Colonic mucosa (tissue), 4 donors: Measurements from ENCODE around the gene TANGO6. TPM values are rescaled to one million over a fixed set of nuclear protein-coding genes. Genes with fewer than 3 reads are reported as not detected.
A peak's percentile ranks its signal among the peaks of the same experiment; 100 is the strongest.

ENCODE experiments used
- DNase-seq: peaks from one replicate; pipeline ENCODE4 v3.0.0-alpha.2; 2020
- H3K27ac ChIP-seq: fragments of 200-600 bp; one replicate; pipeline ENCODE4 v1.8.0; 2021
- H3K27me3 ChIP-seq: fragments of 200-600 bp; one replicate; pipeline ENCODE4 v1.8.0; 2021
- H3K36me3 ChIP-seq: fragments of 200-600 bp; one replicate; pipeline ENCODE4 v1.8.0; 2021
- H3K4me1 ChIP-seq: fragments of 200-600 bp; one replicate; pipeline ENCODE4 v1.8.0; 2021; ENCODE audit warnings: mild to moderate bottlenecking
- H3K4me3 ChIP-seq: fragments of 200-600 bp; one replicate; pipeline ENCODE4 v1.8.0; 2021
- H3K9ac ChIP-seq, 2 donors: one replicate each; pipeline ENCODE4 v1.7.0; 2013; ENCODE audit warnings: control low read depth in 2 of 2, low read depth in 2 of 2, low read length in 2 of 2
- H3K9me3 ChIP-seq: fragments of 200-600 bp; one replicate; pipeline ENCODE4 v1.8.0; 2021
- intact Hi-C: fragments of 100-400 bp; cut with DNase I; formaldehyde crosslinking; loops from one replicate; pipeline ENCODE4 v1.14.1; 2022
- total RNA-seq, 2 donors: library from RNA; stranded (reverse); fragmentation: NEBNext Ultra II Directional in 1 of 2; extraction: Animal tissue kit (Norgen Biotek cat#: 25700) in 1 of 2; gene quantifications; one replicate each; pipeline ENCODE4 v1.2.1, GENCODE V29; 2021
- TF ChIP-seq, protein P1 (sequence below): fragments of 200-600 bp; IDR thresholded peaks from one replicate; pipeline ENCODE4 v1.8.0; 2022; ENCODE audit warnings: antibody characterized with exemption, mild to moderate bottlenecking
- donor health status: healthy.
- donor health status: DM: no; HTN: no; CAD: no.
- donor health status: DM: no; HTN: no; CAD: no.

Gene TANGO6
- 10 to 100 TPM in 1 of 2 donors, 1 to 10 TPM in 1; 6.6 to 10.1 TPM for total RNA-seq

DNA sequence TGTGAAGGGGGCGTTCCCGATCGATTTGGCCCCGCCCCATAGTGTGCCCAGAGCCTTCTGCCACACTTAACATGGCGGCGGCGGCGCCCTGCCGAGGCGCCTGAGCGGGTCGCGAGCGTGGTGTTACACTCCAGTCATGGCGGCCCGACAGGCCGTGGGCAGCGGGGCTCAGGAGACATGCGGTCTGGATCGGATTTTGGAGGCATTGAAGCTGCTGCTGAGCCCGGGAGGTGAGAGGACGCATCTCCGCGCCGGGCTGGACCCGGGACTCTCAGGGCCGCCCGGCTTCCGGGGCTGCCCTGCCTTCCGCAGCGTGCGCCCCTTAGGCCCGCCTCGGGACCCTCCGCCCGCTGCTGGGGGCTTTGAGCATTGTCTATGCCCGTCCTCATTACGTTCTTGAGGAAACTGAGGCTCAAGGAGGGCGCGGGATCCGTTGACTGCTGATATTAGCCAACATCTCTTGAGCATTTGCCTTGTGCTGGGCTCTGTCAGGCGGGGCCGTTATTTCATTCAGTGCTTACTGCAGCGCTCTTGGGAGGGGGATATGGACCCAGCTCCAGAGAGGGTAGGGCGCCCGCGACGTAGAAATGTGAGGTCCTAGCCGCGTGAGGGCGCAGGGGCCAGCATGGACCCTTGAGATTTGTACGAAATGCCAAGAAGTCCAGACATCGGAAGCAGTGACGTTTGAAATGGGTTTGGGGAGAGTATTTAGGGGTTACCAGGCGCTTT is at the start of gene TANGO6:
Gene TANGO6, plus strand, starts transcription at position 50 of the 729 bp plus-strand sequence. Its CDS starts 87 bp downstream, at position 137.
- peak within 1 kb of the TSS; percentile 54 for H3K27ac ChIP-seq
- no peaks in the 10 kb centered on the region for H3K9me3 ChIP-seq
- intact Hi-C loops: loop anchor here (10.0 kb wide), 1 partner anchor 139 kb away; no protein-coding TSS in a partner anchor
- peak within 1 kb of the TSS; percentile 84 for H3K4me3 ChIP-seq
- H3K36me3 ChIP-seq: no peaks in the 10 kb centered on the region
- H3K27me3 ChIP-seq: no peaks in the 10 kb centered on the region
- DNase-seq: peak; percentile 88
- TF ChIP-seq, protein P1, sequence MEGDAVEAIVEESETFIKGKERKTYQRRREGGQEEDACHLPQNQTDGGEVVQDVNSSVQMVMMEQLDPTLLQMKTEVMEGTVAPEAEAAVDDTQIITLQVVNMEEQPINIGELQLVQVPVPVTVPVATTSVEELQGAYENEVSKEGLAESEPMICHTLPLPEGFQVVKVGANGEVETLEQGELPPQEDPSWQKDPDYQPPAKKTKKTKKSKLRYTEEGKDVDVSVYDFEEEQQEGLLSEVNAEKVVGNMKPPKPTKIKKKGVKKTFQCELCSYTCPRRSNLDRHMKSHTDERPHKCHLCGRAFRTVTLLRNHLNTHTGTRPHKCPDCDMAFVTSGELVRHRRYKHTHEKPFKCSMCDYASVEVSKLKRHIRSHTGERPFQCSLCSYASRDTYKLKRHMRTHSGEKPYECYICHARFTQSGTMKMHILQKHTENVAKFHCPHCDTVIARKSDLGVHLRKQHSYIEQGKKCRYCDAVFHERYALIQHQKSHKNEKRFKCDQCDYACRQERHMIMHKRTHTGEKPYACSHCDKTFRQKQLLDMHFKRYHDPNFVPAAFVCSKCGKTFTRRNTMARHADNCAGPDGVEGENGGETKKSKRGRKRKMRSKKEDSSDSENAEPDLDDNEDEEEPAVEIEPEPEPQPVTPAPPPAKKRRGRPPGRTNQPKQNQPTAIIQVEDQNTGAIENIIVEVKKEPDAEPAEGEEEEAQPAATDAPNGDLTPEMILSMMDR: no peak
- peak within 1 kb of the TSS; percentile 66 to 86 for H3K9ac ChIP-seq
- no peaks in the 10 kb centered on the region for H3K4me1 ChIP-seq

DNA sequence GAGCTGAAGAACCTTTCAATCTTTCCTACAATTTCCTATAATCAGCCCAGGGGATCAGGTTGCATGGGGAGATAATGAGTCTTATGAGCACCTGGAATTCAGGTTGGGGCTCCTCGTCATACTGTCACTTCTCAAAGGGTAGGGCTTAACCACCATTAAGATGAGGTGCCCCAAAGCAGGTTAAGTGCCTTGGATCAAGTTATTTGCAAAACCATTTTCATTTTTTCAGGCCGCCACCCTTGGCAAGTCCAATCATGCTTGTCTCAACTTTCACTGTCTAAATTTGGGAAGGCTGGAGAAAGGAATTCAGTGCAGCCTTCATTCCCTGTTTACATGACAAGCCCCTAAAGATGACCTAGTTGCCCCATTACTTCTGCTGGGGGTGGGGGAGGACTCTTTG is 44.9 kb upstream of the TANGO6 start:
- Histone ChIP-seq H3K36me3 (no peaks in the 10 kb centered on the region), H3K4me3 (no peak overlapping the region), H3K4me1 (no peaks in the 10 kb centered on the region), H3K9me3 (no peaks in the 10 kb centered on the region), H3K27me3 (no peaks in the 10 kb centered on the region), H3K27ac (no peak overlapping the region), H3K9ac (no peak overlapping the region)
- no peak for DNase-seq
- TF ChIP-seq, protein P1: no peak
- intact Hi-C loops: loop anchor here (10.0 kb wide), 1 partner anchor 54 kb away; no protein-coding TSS in a partner anchor

DNA sequence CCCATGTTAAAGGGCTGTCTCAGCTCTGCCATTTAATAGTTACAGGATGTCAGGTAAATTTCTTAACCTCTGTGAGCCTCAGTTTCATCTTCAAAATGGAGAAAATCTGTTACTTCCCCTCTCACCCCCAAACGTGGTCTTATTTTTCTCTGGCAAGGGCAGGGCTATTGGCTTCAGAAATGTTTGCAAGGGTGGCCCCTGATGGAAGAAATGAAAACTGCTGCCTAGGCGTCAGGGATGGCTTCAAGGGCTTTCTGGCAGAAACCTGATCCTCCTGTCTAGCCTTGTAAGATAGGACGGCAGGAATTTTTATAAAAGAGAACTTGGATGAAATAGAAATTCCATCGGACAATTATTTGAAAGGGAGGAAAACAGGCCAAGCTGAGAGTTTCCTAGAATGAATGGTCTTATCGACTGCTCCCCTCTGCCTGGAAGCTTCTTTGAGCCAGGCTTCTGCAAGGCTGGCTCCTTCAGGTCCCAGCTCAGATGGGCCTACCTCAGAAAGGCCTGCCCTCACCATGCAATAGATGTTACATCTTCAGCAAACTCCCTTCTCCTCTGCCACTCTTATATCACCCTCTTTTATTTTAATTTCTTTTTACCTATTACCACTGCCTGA is 43.0 kb upstream of the TANGO6 start:
- Histone ChIP-seq H3K27me3 (no peaks in the 10 kb centered on the region), H3K9me3 (no peaks in the 10 kb centered on the region), H3K4me1 (no peaks in the 10 kb centered on the region), H3K36me3 (no peaks in the 10 kb centered on the region), H3K9ac (no peak overlapping the region), H3K4me3 (no peak overlapping the region), H3K27ac (no peak overlapping the region)
- DNase-seq: peak; percentile 64
- TF ChIP-seq, protein P1: peak; percentile 45
- intact Hi-C loops: loop anchor here (5.0 kb wide), 1 partner anchor 98 kb away; no protein-coding TSS in a partner anchor

DNA sequence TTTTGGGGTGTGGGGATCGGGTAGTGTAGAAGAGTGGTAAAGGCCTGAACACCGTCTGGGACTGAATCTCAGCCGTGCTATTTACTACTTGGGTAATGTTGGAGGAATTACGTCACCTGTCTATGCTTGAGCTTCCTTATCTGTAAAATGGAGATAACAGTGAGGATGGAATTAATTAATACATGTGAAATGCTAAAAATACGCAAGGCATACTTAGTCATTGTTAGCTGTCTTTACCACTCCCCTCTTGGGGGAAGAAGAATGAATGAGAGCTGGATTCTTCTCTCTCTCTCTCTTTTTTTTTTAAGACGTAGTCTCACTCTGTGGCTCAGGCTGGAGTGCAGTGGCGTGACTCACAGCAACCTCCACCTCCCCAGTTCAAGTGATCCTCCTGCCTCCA is 41.1 kb upstream of the TANGO6 start:
- Histone ChIP-seq H3K27me3 (no peaks in the 10 kb centered on the region), H3K4me3 (no peak overlapping the region), H3K9me3 (no peaks in the 10 kb centered on the region), H3K9ac (no peak overlapping the region), H3K27ac (no peak overlapping the region), H3K36me3 (no peaks in the 10 kb centered on the region), H3K4me1 (no peaks in the 10 kb centered on the region)
- intact Hi-C loops: loop anchor here (5.0 kb wide), 1 partner anchor 100 kb away; no protein-coding TSS in a partner anchor
- TF ChIP-seq, protein P1: no peak
- DNase-seq: no peak

DNA sequence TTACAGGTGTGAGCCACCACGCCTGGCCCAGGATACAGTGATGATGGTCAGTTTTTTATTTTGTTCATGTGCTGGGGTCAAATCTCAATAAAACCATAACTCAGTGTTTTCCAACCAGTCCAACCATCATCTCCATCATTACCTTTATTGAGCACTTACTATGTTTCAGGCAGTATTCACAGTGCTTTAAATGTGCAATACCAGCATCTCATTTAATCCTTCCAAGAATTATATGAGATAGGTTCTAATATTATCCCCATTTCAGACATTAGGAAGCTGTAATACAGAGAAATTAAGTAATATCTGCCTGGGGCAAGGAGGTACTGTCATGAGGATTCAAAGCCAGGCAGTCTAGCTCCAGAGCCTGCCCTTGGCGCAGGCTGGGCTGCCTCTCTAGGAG is 36.9 kb upstream of the TANGO6 start:
- Histone ChIP-seq H3K27ac (no peak overlapping the region), H3K9ac (no peak overlapping the region), H3K9me3 (no peaks in the 10 kb centered on the region), H3K36me3 (peaks cover 5% of the 10 kb centered on the region), H3K27me3 (no peaks in the 10 kb centered on the region), H3K4me1 (no peaks in the 10 kb centered on the region), H3K4me3 (no peak overlapping the region)
- intact Hi-C loops: no loop called here
- TF ChIP-seq, protein P1: no peak
- DNase-seq: no peak
